HEK293 (cell line): Measurements from ENCODE around the gene HTT.

Source experiments
- CTCF ChIA-PET: fragments of 350-600 bp; formaldehyde crosslinking; extraction: SDS; loops from one replicate; lab custom pipeline; 2021; ENCODE audit warnings: antibody characterized with exemption; lab: Yijun Ruan, JAX
- POLR2A ChIA-PET: fragments of 300-600 bp; formaldehyde crosslinking; extraction: SDS; loops from one replicate; lab custom pipeline; 2020; ENCODE audit warnings: antibody characterized with exemption, inconsistent platforms; lab: Yijun Ruan, JAX
- H3K27ac ChIP-seq: fragments of 200-500 bp; sonication (Bioruptor generic); 2 replicates; pipeline ENCODE4 v1.5.1; 2014; ENCODE audit warnings: low read depth, low read length, control low read depth, inconsistent platforms; ENCODE audit errors: extremely low read depth
- H3K36me3 ChIP-seq, 2 experiments: fragments of 200-500 bp in 1 of 2; sonication (Bioruptor generic) in 1 of 2; 1 replicate in 1 of 2; 2 replicates in 1 of 2; pipeline ENCODE4 v1.5.1; 2014 to 2017; ENCODE audit warnings: inconsistent platforms in 2 of 2, low read length in 2 of 2; ENCODE audit not compliant: control insufficient read depth in 2 of 2, insufficient read depth in 1 of 2
- H3K4me1 ChIP-seq: fragments of 200-500 bp; sonication (Bioruptor generic); 2 replicates; pipeline ENCODE4 v1.5.1; 2014; ENCODE audit warnings: mild to moderate bottlenecking, low read length, inconsistent platforms; ENCODE audit not compliant: control insufficient read depth, insufficient read depth
- H3K4me3 ChIP-seq: 2 replicates; pipeline ENCODE4 v1.5.1; 2011; ENCODE audit warnings: low read depth, mild to moderate bottlenecking, control low read depth, low read length, moderate library complexity
- H3K9me3 ChIP-seq: fragments of 200-500 bp; sonication (Bioruptor generic); 2 replicates; pipeline ENCODE4 v1.5.1; 2014; ENCODE audit warnings: low read depth, low read length, inconsistent platforms; ENCODE audit not compliant: control insufficient read depth, insufficient read depth
- EGR2 ChIP-seq: fragments of 450-650 bp; formaldehyde crosslinking; IDR thresholded peaks from 2 replicates; pipeline ENCODE4 v1.5.1; 2016; ENCODE audit warnings: low read depth, missing biosample characterization, missing genetic modification characterization
- ELK4 ChIP-seq: IDR thresholded peaks from 2 replicates; pipeline ENCODE4 v1.6.1; 2011; ENCODE audit warnings: mild to moderate bottlenecking, low read depth, low read length, borderline replicate concordance
- GLIS1 ChIP-seq: fragments of 450-650 bp; formaldehyde crosslinking; IDR thresholded peaks from 2 replicates; pipeline ENCODE4 v1.5.1; 2016; ENCODE audit warnings: missing biosample characterization, missing genetic modification characterization
- PATZ1 ChIP-seq: fragments of 450-650 bp; formaldehyde crosslinking; IDR thresholded peaks from 2 replicates; pipeline ENCODE4 v1.5.1; 2016; ENCODE audit warnings: missing biosample characterization, missing genetic modification characterization
- REPIN1 ChIP-seq: fragments of 450-650 bp; formaldehyde crosslinking; IDR thresholded peaks from 2 replicates; pipeline ENCODE4 v1.5.1; 2017; ENCODE audit warnings: missing biosample characterization, missing genetic modification characterization, low read depth
- ZBTB21 ChIP-seq: fragments of 450-650 bp; formaldehyde crosslinking; IDR thresholded peaks from 2 replicates; pipeline ENCODE4 v1.5.1; 2017; ENCODE audit warnings: missing biosample characterization, missing genetic modification characterization
- ZNF169 ChIP-seq: fragments of 450-650 bp; formaldehyde crosslinking; IDR thresholded peaks from 2 replicates; pipeline ENCODE4 v1.5.1; 2016; ENCODE audit warnings: missing biosample characterization, missing genetic modification characterization
- ZNF221 ChIP-seq: fragments of 450-650 bp; formaldehyde crosslinking; IDR thresholded peaks from 2 replicates; pipeline ENCODE4 v1.5.1; 2017; ENCODE audit warnings: missing biosample characterization, missing genetic modification characterization, borderline replicate concordance
- ZNF223 ChIP-seq: fragments of 450-650 bp; formaldehyde crosslinking; IDR thresholded peaks from 2 replicates; pipeline ENCODE4 v1.5.1; 2016; ENCODE audit warnings: missing biosample characterization, missing genetic modification characterization
- ZNF274 ChIP-seq, 2 experiments: fragments of 200-500 bp in 1 of 2; fragments of 450-650 bp in 1 of 2; sonication (Bioruptor generic) in 1 of 2; formaldehyde crosslinking in 1 of 2; IDR thresholded peaks; 2 replicates each; pipeline versions ENCODE4 v1.5.1 to v1.6.1; 2014 to 2016; ENCODE audit warnings: borderline replicate concordance in 1 of 2, inconsistent platforms in 1 of 2, low read length in 1 of 2, missing biosample characterization in 1 of 2, missing genetic modification characterization in 1 of 2
- ZNF350 ChIP-seq: fragments of 450-650 bp; formaldehyde crosslinking; IDR thresholded peaks from 2 replicates; pipeline ENCODE4 v1.5.0; 2017; ENCODE audit warnings: missing biosample characterization, mild to moderate bottlenecking, missing genetic modification characterization
- ZNF501 ChIP-seq: fragments of 450-650 bp; formaldehyde crosslinking; IDR thresholded peaks from 2 replicates; pipeline ENCODE4 v1.5.1; 2016; ENCODE audit warnings: missing biosample characterization, missing genetic modification characterization
- ZNF548 ChIP-seq: fragments of 450-650 bp; formaldehyde crosslinking; IDR thresholded peaks from 2 replicates; pipeline ENCODE4 v1.5.1; 2016; ENCODE audit warnings: missing biosample characterization, missing genetic modification characterization
- ZNF555 ChIP-seq: fragments of 450-650 bp; formaldehyde crosslinking; conservative IDR thresholded peaks from 2 replicates; pipeline ENCODE4 v1.5.1; 2017; ENCODE audit warnings: missing biosample characterization, mild to moderate bottlenecking, missing genetic modification characterization, inconsistent platforms
- ZNF558 ChIP-seq: fragments of 450-650 bp; formaldehyde crosslinking; IDR thresholded peaks from 2 replicates; pipeline ENCODE4 v1.5.1; 2016; ENCODE audit warnings: missing biosample characterization, missing genetic modification characterization
- ZNF571 ChIP-seq: fragments of 450-650 bp; formaldehyde crosslinking; IDR thresholded peaks from 2 replicates; pipeline ENCODE4 v1.5.0; 2017; ENCODE audit warnings: missing biosample characterization, missing genetic modification characterization
- ZNF596 ChIP-seq: fragments of 450-650 bp; IDR thresholded peaks from 2 replicates; pipeline ENCODE4 v1.5.0; 2018; ENCODE audit warnings: missing biosample characterization, mild to moderate bottlenecking, missing genetic modification characterization, moderate library complexity
- ZNF610 ChIP-seq: fragments of 450-650 bp; formaldehyde crosslinking; IDR thresholded peaks from 2 replicates; pipeline ENCODE4 v1.5.1; 2016; ENCODE audit warnings: missing biosample characterization, missing genetic modification characterization, borderline replicate concordance
- ZNF624 ChIP-seq: fragments of 450-650 bp; formaldehyde crosslinking; IDR thresholded peaks from 2 replicates; pipeline ENCODE4 v1.5.1; 2017; ENCODE audit warnings: missing biosample characterization, missing genetic modification characterization
- ZNF639 ChIP-seq: fragments of 450-650 bp; formaldehyde crosslinking; IDR thresholded peaks from 2 replicates; pipeline ENCODE4 v1.5.1; 2016; ENCODE audit warnings: missing biosample characterization, missing genetic modification characterization
- ZNF645 ChIP-seq: fragments of 450-650 bp; formaldehyde crosslinking; IDR thresholded peaks from 2 replicates; pipeline ENCODE4; 2016; ENCODE audit warnings: missing biosample characterization, missing genetic modification characterization
- ZNF664 ChIP-seq: fragments of 450-650 bp; formaldehyde crosslinking; IDR thresholded peaks from 2 replicates; pipeline ENCODE4 v1.5.1; 2016; ENCODE audit warnings: missing biosample characterization, missing genetic modification characterization
- ZNF692 ChIP-seq: fragments of 450-650 bp; formaldehyde crosslinking; IDR thresholded peaks from 2 replicates; pipeline ENCODE4 v1.5.1; 2016; ENCODE audit warnings: missing biosample characterization, missing genetic modification characterization
- ZSCAN23 ChIP-seq: fragments of 450-650 bp; formaldehyde crosslinking; IDR thresholded peaks from 2 replicates; pipeline ENCODE4 v1.5.1; 2016; ENCODE audit warnings: missing biosample characterization, missing genetic modification characterization
- ZSCAN5A ChIP-seq: fragments of 450-650 bp; formaldehyde crosslinking; IDR thresholded peaks from 2 replicates; pipeline ENCODE4 v1.5.1; 2016; ENCODE audit warnings: missing biosample characterization, missing genetic modification characterization

Gene HTT

GRCh38 chr4:3183008-3183407, 108.5 kb downstream of the HTT start:
- peaks cover 0 to 82% of the 10 kb centered on the region in 2 experiments; a peak in 2 of 3 replicates for H3K36me3 ChIP-seq
- ChIA-PET POLR2A (no interaction called here), CTCF (no interaction called here)
- H3K27ac ChIP-seq: no peak overlapping the region
- H3K4me1 ChIP-seq: no peaks in the 10 kb centered on the region
- no peak for TF ChIP-seq ZNF169 (tag by site-specific recombination)
- TF ChIP-seq ZNF274 (IDR thresholded peaks at IDR 0.05; ENCODE audit: low read length): no peak
- no peak for TF ChIP-seq ZNF274 (tag by site-specific recombination; IDR thresholded peaks at IDR 0.05; ENCODE audit: borderline replicate concordance)
- TF ChIP-seq ZSCAN23 (tag by site-specific recombination): no peak
- TF ChIP-seq ZBTB21: no peak
- no peak for TF ChIP-seq EGR2
- no peak for TF ChIP-seq ZSCAN5A (tag by site-specific recombination)
- no peaks in the 10 kb centered on the region for H3K9me3 ChIP-seq
- H3K4me3 ChIP-seq: no peak overlapping the region

GRCh38 chr4:3184725-3185124, 110.2 kb downstream of the HTT start:
- ChIA-PET CTCF (interaction anchor here (0.6 to 1.1 kb wide), 2 partner anchors 147 to 297 kb away, joined by 3 to 5 read pairs; no protein-coding TSS in a partner anchor), POLR2A (no interaction called here)
- Histone ChIP-seq H3K4me3 (no peak overlapping the region), H3K27ac (no peak overlapping the region), H3K4me1 (no peaks in the 10 kb centered on the region), H3K36me3 (peaks cover 0 to 82% of the 10 kb centered on the region in 2 experiments; a peak in 2 of 3 replicates), H3K9me3 (no peaks in the 10 kb centered on the region)
- TF ChIP-seq ZNF692 (tag by site-specific recombination) (no peak), ZNF548 (tag by site-specific recombination) (no peak), ZNF350 (tag by site-specific recombination) (no peak), REPIN1 (no peak), ZNF645 (no peak), ZNF571 (no peak), GLIS1 (tag by site-specific recombination) (no peak), ZNF558 (no peak)

GRCh38 chr4:3186609-3187008, 112.1 kb downstream of the HTT start:
- ChIA-PET POLR2A (no interaction called here), CTCF (no interaction called here)
- Histone ChIP-seq H3K27ac (no peak overlapping the region), H3K4me3 (no peak overlapping the region), H3K4me1 (no peaks in the 10 kb centered on the region), H3K36me3 (peaks cover 0 to 85% of the 10 kb centered on the region in 2 experiments; a peak in 2 of 3 replicates), H3K9me3 (no peaks in the 10 kb centered on the region)
- TF ChIP-seq ZNF664 (tag by site-specific recombination) (no peak), ZNF221 (tag by site-specific recombination) (no peak), ZNF624 (tag by site-specific recombination) (no peak), ZNF610 (tag by site-specific recombination) (no peak), ZNF223 (tag by site-specific recombination) (no peak), ELK4 (no peak), PATZ1 (no peak), ZNF639 (tag by site-specific recombination) (no peak), ZNF555 (tag by site-specific recombination) (no peak), ZNF558 (no peak), ZNF596 (tag by site-specific recombination) (no peak), ZNF501 (no peak)
